ENCODE results near the gene EGLN3.

- TF ChIP-seq CTCF (IDR thresholded peaks at IDR 0.05; ENCODE audit: poor library complexity, severe bottlenecking) = no peak
- no peak for TF ChIP-seq EZH2 (IDR thresholded peaks at IDR 0.05; ENCODE audit: borderline replicate concordance, insufficient read depth, low read length, poor library complexity, severe bottlenecking)
- no peak for TF ChIP-seq POLR2AphosphoS5 (IDR thresholded peaks at IDR 0.05)
- TF ChIP-seq EP300 (conservative IDR thresholded peaks at IDR 0.05; ENCODE audit: poor library complexity, severe bottlenecking) = no peak
Measured at GRCh38 chr14:33936391-33936790, 14.5 kb downstream of the EGLN3 start.

Data from neural cell (in vitro differentiated cells).